Measurements from ENCODE around the gene SPATA32.

Gene SPATA32

GRCh38 chr17:45225964-45226530, 35.8 kb downstream of the SPATA32 start:
- no peak for DNase-seq (ENCODE audit: extremely low read depth, low read depth)
- no peak for TF ChIP-seq CTCF (IDR thresholded peaks at IDR 0.05; ENCODE audit: low read depth, low read length, missing control alignments)
- no peak overlapping the region for H3K4me3 ChIP-seq (replicated peaks; ENCODE audit: low read depth, low read length)

GRCh38 chr17:45225051-45225700, 36.7 kb downstream of the SPATA32 start:
- no peak for DNase-seq (ENCODE audit: extremely low read depth, low read depth)
- no peak overlapping the region for H3K4me3 ChIP-seq (replicated peaks; ENCODE audit: low read depth, low read length)

GRCh38 chr17:45224671-45225050, 37.2 kb downstream of the SPATA32 start:
- TF ChIP-seq CTCF (IDR thresholded peaks at IDR 0.05; ENCODE audit: low read depth, low read length, missing control alignments): no peak
- H3K4me3 ChIP-seq (replicated peaks; ENCODE audit: low read depth, low read length): no peak overlapping the region

More at GRCh38 chr17:45225051-45225700, 36.7 kb downstream of the SPATA32 start:
- TF ChIP-seq CTCF (IDR thresholded peaks at IDR 0.05; ENCODE audit: low read depth, low read length, missing control alignments): no peak

GRCh38 chr17:45223539-45224528, 38.1 kb downstream of the SPATA32 start:
- no peak overlapping the region for H3K4me3 ChIP-seq (replicated peaks; ENCODE audit: low read depth, low read length)
- TF ChIP-seq CTCF (IDR thresholded peaks at IDR 0.05; ENCODE audit: low read depth, low read length, missing control alignments): no peak
- no peak for DNase-seq (ENCODE audit: extremely low read depth, low read depth)

More at GRCh38 chr17:45224671-45225050, 37.2 kb downstream of the SPATA32 start:
- no peak for DNase-seq (ENCODE audit: extremely low read depth, low read depth)

- DNase-seq (ENCODE audit: extremely low read depth, low read depth): no peak
- no peak overlapping the region for H3K4me3 ChIP-seq (replicated peaks; ENCODE audit: low read depth, low read length)
- no peak for TF ChIP-seq CTCF (IDR thresholded peaks at IDR 0.05; ENCODE audit: low read depth, low read length, missing control alignments)
Measured at GRCh38 chr17:45222996-45223538, 38.8 kb downstream of the SPATA32 start.

GRCh38 chr17:45222289-45222995, 39.5 kb downstream of the SPATA32 start:
- DNase-seq (ENCODE audit: extremely low read depth, low read depth): no peak
- H3K4me3 ChIP-seq (replicated peaks; ENCODE audit: low read depth, low read length): no peak overlapping the region
- no peak for TF ChIP-seq CTCF (IDR thresholded peaks at IDR 0.05; ENCODE audit: low read depth, low read length, missing control alignments)
